ENCODE data around the gene FBXL16. TPM values are rescaled to one million over a fixed set of nuclear protein-coding genes. Genes with fewer than 3 reads are reported as not detected.

Gene FBXL16
- total RNA-seq, 1 donor from 2014 or later: 0.53 TPM

- Histone ChIP-seq H3K36me3 (ENCODE audit: control insufficient read depth, insufficient read depth, low read length) (no peaks in the 10 kb centered on the region), H3K27me3 (ENCODE audit: control insufficient read depth, insufficient read depth, low read length) (peaks cover 4% of the 10 kb centered on the region), H3K4me3 (ENCODE audit: low read depth, low read length) (no peak overlapping the region)
- no peak for DNase-seq (ENCODE audit: low read depth)
- no peak for TF ChIP-seq CTCF (IDR thresholded peaks at IDR 0.05; ENCODE audit: insufficient read depth, low read length, severe bottlenecking)
- peak; percentile 60 for FAIRE-seq
These were observed 44.9 kb upstream of the FBXL16 start for GRCh38 chr16:750485-750884.

GRCh38 chr16:749010-749409 is 43.4 kb upstream of the FBXL16 start:
- Histone ChIP-seq H3K36me3 (ENCODE audit: control insufficient read depth, insufficient read depth, low read length) (no peaks in the 10 kb centered on the region), H3K4me3 (ENCODE audit: low read depth, low read length) (no peak overlapping the region), H3K27me3 (ENCODE audit: control insufficient read depth, insufficient read depth, low read length) (peaks cover 4% of the 10 kb centered on the region)
- no peak for TF ChIP-seq CTCF (IDR thresholded peaks at IDR 0.05; ENCODE audit: insufficient read depth, low read length, severe bottlenecking)
- FAIRE-seq (no peak), DNase-seq (ENCODE audit: low read depth) (no peak)

- Histone ChIP-seq H3K4me3 (ENCODE audit: low read depth, low read length) (no peak overlapping the region), H3K36me3 (ENCODE audit: control insufficient read depth, insufficient read depth, low read length) (no peaks in the 10 kb centered on the region), H3K27me3 (ENCODE audit: control insufficient read depth, insufficient read depth, low read length) (peaks cover 4% of the 10 kb centered on the region)
- no peak for TF ChIP-seq CTCF (IDR thresholded peaks at IDR 0.05; ENCODE audit: insufficient read depth, low read length, severe bottlenecking)
- DNase-seq (ENCODE audit: low read depth) (no peak), FAIRE-seq (no peak)
These were observed 42.6 kb upstream of the FBXL16 start for GRCh38 chr16:747978-748746.

- Histone ChIP-seq H3K36me3 (ENCODE audit: control insufficient read depth, insufficient read depth, low read length) (no peaks in the 10 kb centered on the region), H3K27me3 (ENCODE audit: control insufficient read depth, insufficient read depth, low read length) (peaks cover 1% of the 10 kb centered on the region), H3K4me3 (ENCODE audit: low read depth, low read length) (no peak overlapping the region)
- no peak for FAIRE-seq
- no peak for TF ChIP-seq CTCF (IDR thresholded peaks at IDR 0.05; ENCODE audit: insufficient read depth, low read length, severe bottlenecking)
- no peak for DNase-seq (ENCODE audit: low read depth)
These were observed 41.0 kb upstream of the FBXL16 start for GRCh38 chr16:746637-747036.

- H3K27me3 ChIP-seq (ENCODE audit: control insufficient read depth, insufficient read depth, low read length): no peaks in the 10 kb centered on the region
- peak; percentile 76 for TF ChIP-seq CTCF (IDR thresholded peaks at IDR 0.05; ENCODE audit: insufficient read depth, low read length, severe bottlenecking)
- FAIRE-seq: no peak
- no peaks in the 10 kb centered on the region for H3K36me3 ChIP-seq (ENCODE audit: control insufficient read depth, insufficient read depth, low read length)
- no peak for DNase-seq (ENCODE audit: low read depth)
- H3K4me3 ChIP-seq (ENCODE audit: low read depth, low read length): no peak overlapping the region
These were observed 40.1 kb upstream of the FBXL16 start for GRCh38 chr16:745739-746138.

All from bronchial epithelial cell (primary cell).